Lower leg skin (tissue), 4 donors: ENCODE data around the gene MRPL23. TPM values are rescaled to one million over a fixed set of nuclear protein-coding genes. Genes with fewer than 3 reads are reported as not detected.

ENCODE experiments used
- DNase-seq, 2 donors: peaks; one replicate each; pipeline ENCODE4 v3.0.0-alpha.2; 2019; ENCODE audit warnings: low spot score in 2 of 2
- H3K4me3 ChIP-seq: fragments of 200-600 bp; sonication (generic); 2 replicates; pipeline ENCODE4 v1.5.1; 2017; ENCODE audit warnings: mild to moderate bottlenecking, low read depth; ENCODE audit not compliant: poor library complexity, severe bottlenecking
- CTCF ChIP-seq, 3 donors: fragments of 450-650 bp; IDR thresholded peaks; one replicate each; pipeline ENCODE4 v1.5.1; 2016; ENCODE audit warnings: antibody characterized with exemption in 3 of 3, mild to moderate bottlenecking in 3 of 3, moderate library complexity in 2 of 3
- POLR2A ChIP-seq, 2 donors: fragments of 450-650 bp; IDR thresholded peaks; one replicate each; pipeline ENCODE4 v1.6.1; 2016 to 2017; ENCODE audit warnings: antibody characterized with exemption in 2 of 2, mild to moderate bottlenecking in 1 of 2, moderate library complexity in 1 of 2
- WGBS, 2 donors: methylation state at CpG; one replicate each; pipeline ENCODE4 v1.1.5; 2018; 5-methylcytosine and 5-hydroxymethylcytosine counted together
- intact Hi-C: fragments of 100-400 bp; cut with DNase I; formaldehyde crosslinking; loops from one replicate; pipeline ENCODE4 v1.15.0; 2023; ENCODE audit warnings: low total_unique reads
- total RNA-seq, 4 donors: library from RNA; depleted of rRNA; stranded (reverse); fragments of >200 nt; gene quantifications; one replicate each; pipeline ENCODE4 v1.1.0, GENCODE V29; 2016

Gene MRPL23
- total RNA-seq, 4 donors from 2014 or later = 169 to 227 (median 216) TPM

DNA sequence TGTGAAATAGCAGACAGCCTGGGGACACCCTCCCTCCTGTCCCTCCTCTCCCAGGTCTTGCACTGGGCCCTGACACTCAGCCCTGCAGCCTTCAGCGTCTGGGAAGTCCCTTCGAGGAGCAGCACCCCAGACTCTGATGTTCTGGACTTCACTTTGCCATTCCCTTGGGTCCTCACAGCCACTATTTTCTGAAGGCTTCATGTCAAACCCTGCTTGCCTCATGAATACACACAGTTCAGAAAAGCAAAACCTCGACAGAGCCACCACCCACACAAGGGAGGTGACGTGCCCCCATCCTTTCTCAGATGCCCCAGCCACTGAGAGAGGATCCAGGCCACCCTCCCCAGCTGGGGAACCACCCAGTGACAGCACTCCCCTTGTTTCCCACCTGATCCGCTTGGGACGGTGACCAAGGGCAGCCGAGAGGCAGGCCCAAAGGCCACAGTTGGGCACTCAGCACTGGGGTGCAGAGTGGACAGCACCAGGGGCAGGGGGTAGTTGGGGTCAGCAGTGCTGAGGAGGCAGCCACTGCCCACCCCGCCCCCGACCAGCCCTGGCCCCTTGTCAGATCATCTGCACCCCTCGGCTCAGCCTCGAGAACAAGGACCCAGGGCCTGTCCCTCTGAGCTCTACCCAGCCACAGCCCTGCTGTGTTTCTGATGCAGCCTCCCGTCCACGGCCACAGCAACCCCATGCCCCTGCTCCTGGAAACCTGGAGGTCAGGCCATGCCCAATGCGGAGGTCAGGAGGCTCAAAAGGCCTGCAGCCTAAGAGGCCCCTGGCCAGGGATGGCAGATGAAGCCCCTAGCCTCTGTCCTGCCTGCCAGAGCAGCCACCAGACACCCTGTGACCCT is 30.8 kb upstream of the MRPL23 start:
- no peak overlapping the region for H3K4me3 ChIP-seq
- TF ChIP-seq CTCF (IDR thresholded peaks at IDR 0.05) = no peak
- TF ChIP-seq POLR2A (IDR thresholded peaks at IDR 0.05) = no peak
- DNase-seq = no peak
- intact Hi-C loops = loop anchor here (1.0 kb wide), 1 partner anchor 23 kb away; no protein-coding TSS in a partner anchor
- WGBS, 2 donors = 58 to 65% methylated on average over 14 of the region's 14 CpGs

- intact Hi-C loops = loop anchor here (1.0 kb wide), 1 partner anchor 24 kb away; no protein-coding TSS in a partner anchor
- no peak for DNase-seq
- 58 to 64% methylated on average over 8 of the region's 8 CpGs for WGBS, 2 donors
- TF ChIP-seq POLR2A (IDR thresholded peaks at IDR 0.05) = no peak
- TF ChIP-seq CTCF (IDR thresholded peaks at IDR 0.05) = no peak
- no peak overlapping the region for H3K4me3 ChIP-seq
Observed at GRCh38 chr11:1916986-1917522, 30.1 kb upstream of the MRPL23 start.

DNA sequence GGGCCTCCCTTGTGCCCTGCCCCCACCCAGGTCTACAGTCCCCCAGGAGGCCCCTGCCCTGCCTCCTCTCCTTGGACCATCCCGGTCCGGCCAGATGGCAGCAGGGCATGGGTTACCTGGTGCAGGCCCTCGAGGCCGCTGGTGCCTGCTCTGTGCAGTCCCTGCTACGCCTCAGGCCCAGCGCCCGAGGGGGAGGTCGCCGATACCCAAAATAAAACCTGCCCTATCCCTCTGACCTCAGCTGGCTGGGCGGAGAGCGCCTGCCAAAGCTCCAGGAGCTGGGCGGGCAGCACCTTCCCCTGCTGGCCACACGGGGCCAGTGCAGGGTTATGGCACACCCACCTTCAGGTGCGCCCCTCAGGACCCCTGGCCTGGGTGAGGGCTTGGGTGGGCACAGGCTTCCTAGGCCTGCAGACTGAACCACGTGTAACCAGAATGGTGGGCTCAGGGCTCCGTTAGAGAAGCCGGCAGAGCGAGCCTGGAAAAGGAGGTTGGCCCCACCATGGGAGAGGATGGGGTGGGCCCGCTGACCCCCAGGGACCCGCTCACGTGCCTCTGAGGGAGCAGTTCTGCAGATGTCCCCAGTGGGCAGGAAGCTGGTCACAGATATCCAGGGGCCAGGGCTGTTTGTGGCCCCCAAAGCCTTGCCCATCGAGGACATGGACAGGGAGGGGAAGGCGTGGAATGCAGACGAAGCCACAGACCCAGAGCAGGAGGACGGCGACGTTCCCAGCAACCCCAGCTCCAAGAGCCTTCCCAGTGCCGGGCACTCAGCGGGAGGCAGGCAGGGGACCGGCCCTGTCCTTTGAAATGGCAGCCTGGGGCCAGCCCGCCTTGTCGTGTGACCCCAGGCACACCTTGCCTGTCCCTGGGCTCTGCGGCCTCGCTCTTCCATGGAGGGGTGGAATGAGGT is 29.4 kb upstream of the MRPL23 start:
- WGBS, 2 donors = 53 to 57% methylated on average over 26 to 30 of the region's 34 CpGs
- intact Hi-C loops = no loop called here
- no peak for TF ChIP-seq CTCF (IDR thresholded peaks at IDR 0.05)
- TF ChIP-seq POLR2A (IDR thresholded peaks at IDR 0.05) = no peak
- no peak overlapping the region for H3K4me3 ChIP-seq
- DNase-seq = no peak

DNA sequence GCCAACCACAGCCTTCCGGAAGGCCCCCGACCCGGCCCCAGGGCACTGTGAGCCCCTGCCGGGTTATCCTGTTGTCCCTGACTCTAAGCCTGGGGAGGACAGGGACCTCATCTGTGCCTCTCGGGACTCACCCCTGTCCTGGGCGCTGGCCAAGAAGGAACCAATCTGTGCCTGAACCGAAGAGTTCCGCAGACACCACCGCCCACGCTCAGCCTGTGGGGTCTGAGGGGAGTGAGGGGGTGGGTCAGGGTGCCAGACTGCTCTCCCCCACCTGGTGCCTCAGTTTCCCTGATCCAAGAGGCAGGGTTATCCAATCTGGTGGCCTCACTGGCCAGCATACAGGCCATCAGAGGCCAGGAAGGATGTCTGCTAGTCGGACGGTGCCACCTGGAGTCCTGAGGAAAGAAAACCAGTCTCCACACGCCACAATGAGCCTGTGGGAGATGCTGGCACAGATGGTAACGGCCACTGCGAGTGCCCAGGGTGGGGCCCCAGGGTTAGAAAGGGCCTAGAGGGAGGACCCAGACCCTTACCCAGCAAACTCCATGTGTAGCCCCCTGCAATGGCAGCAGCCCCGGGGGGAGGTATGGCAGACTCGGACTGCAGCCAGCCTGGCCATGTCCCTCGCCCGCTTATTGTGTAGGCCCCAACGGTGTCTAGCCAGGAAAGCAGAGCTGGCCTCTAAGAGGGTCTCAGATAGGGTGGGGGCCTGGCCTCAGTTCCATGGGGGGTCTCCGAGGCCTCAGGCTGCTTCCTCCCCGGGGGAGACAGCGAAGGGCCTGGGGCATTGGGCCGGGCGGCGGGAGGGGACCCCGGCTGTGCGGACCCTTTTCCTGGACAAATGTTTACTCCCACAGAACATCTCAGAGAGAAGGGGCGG is 28.5 kb upstream of the MRPL23 start:
- no peak for DNase-seq
- TF ChIP-seq CTCF (IDR thresholded peaks at IDR 0.05) (no peak), POLR2A (IDR thresholded peaks at IDR 0.05) (no peak)
- 57 to 77% methylated on average over 21 to 22 of the region's 29 CpGs for WGBS, 2 donors
- no peak overlapping the region for H3K4me3 ChIP-seq
- intact Hi-C loops = no loop called here
